HUES64 (cell line): ENCODE measurements around the gene SLC39A11.

ENCODE experiments used
- H3K27ac ChIP-seq: 2 replicates; pipeline ENCODE4 v1.7.0; 2013; ENCODE audit warnings: low read depth, low read length, inconsistent platforms
- H3K27me3 ChIP-seq: 2 replicates; pipeline ENCODE4 v1.6.1; 2013; ENCODE audit warnings: mild to moderate bottlenecking, low read length; ENCODE audit not compliant: insufficient read depth
- H3K36me3 ChIP-seq: 2 replicates; pipeline ENCODE4 v1.6.1; 2013; ENCODE audit warnings: mild to moderate bottlenecking, low read length; ENCODE audit not compliant: insufficient read depth
- H3K4me1 ChIP-seq: 2 replicates; pipeline ENCODE4 v1.6.1; 2013; ENCODE audit warnings: mild to moderate bottlenecking, low read length, moderate library complexity; ENCODE audit not compliant: insufficient read depth
- H3K4me3 ChIP-seq: 2 replicates; pipeline ENCODE4 v1.5.1; 2013; ENCODE audit warnings: mild to moderate bottlenecking, low read length, moderate library complexity
- H3K9ac ChIP-seq: 2 replicates; pipeline ENCODE4 v1.6.1; 2013; ENCODE audit warnings: mild to moderate bottlenecking, low read depth, low read length
- H3K9me3 ChIP-seq: 2 replicates; pipeline ENCODE4 v1.6.1; 2013; ENCODE audit warnings: low read depth, low read length; ENCODE audit not compliant: insufficient read depth
- WGBS: fragments of 150-250, 120-280 bp; methylation state at CpG from one replicate; pipeline ENCODE4 v1.1.7; 2013; ENCODE audit warnings: missing lambda C conversion rate; 5-methylcytosine and 5-hydroxymethylcytosine counted together

The SLC39A11 gene

GRCh38 chr17:72927760-72928159 is 164.7 kb downstream of the SLC39A11 start:
- peaks cover 4% of the 10 kb centered on the region; the same call in 1 of the 2 replicates for H3K4me1 ChIP-seq
- 80% methylated on average over 1 of the region's 1 CpG for WGBS

GRCh38 chr17:72927146-72927545 is 165.3 kb downstream of the SLC39A11 start:
- WGBS, result 95% methylated on average over 5 of the region's 6 CpGs
- no peaks in the 10 kb centered on the region for H3K9me3 ChIP-seq
- no peak overlapping the region for H3K27ac ChIP-seq
- H3K4me1 ChIP-seq, result peaks cover 4% of the 10 kb centered on the region; the same call in 1 of the 2 replicates
- H3K9ac ChIP-seq, result no peak overlapping the region
- H3K27me3 ChIP-seq, result no peaks in the 10 kb centered on the region
- H3K36me3 ChIP-seq, result no peaks in the 10 kb centered on the region
- H3K4me3 ChIP-seq, result no peak overlapping the region

More at GRCh38 chr17:72927760-72928159, 164.7 kb downstream of the SLC39A11 start:
- Histone ChIP-seq H3K36me3 (no peaks in the 10 kb centered on the region), H3K9ac (no peak overlapping the region), H3K27ac (no peak overlapping the region), H3K4me3 (no peak overlapping the region), H3K9me3 (no peaks in the 10 kb centered on the region), H3K27me3 (no peaks in the 10 kb centered on the region)

- H3K9ac ChIP-seq, result no peak overlapping the region
- H3K4me3 ChIP-seq, result no peak overlapping the region
- H3K27ac ChIP-seq, result no peak overlapping the region
- H3K36me3 ChIP-seq, result no peaks in the 10 kb centered on the region
- H3K9me3 ChIP-seq, result no peaks in the 10 kb centered on the region
- 89% methylated on average over 1 of the region's 1 CpG for WGBS
- H3K27me3 ChIP-seq, result no peaks in the 10 kb centered on the region
- H3K4me1 ChIP-seq, result peaks cover 4% of the 10 kb centered on the region; the same call in 1 of the 2 replicates
Observed at GRCh38 chr17:72926171-72926570, 166.3 kb downstream of the SLC39A11 start.

GRCh38 chr17:72924196-72924595 is 168.3 kb downstream of the SLC39A11 start:
- Histone ChIP-seq H3K9me3 (no peaks in the 10 kb centered on the region), H3K4me3 (no peak overlapping the region), H3K9ac (no peak overlapping the region), H3K36me3 (no peaks in the 10 kb centered on the region), H3K27me3 (no peaks in the 10 kb centered on the region), H3K27ac (no peak overlapping the region), H3K4me1 (no peaks in the 10 kb centered on the region)
- 83% methylated on average over 2 of the region's 2 CpGs for WGBS

- 97% methylated on average over 2 of the region's 3 CpGs for WGBS
- Histone ChIP-seq H3K9ac (no peak overlapping the region), H3K27me3 (no peaks in the 10 kb centered on the region), H3K9me3 (no peaks in the 10 kb centered on the region), H3K4me1 (no peaks in the 10 kb centered on the region), H3K36me3 (no peaks in the 10 kb centered on the region), H3K27ac (no peak overlapping the region), H3K4me3 (no peak overlapping the region)
Observed at GRCh38 chr17:72922219-72922618, 170.3 kb downstream of the SLC39A11 start.

GRCh38 chr17:72921347-72922054 is 171.0 kb downstream of the SLC39A11 start:
- H3K9me3 ChIP-seq, result no peaks in the 10 kb centered on the region
- no peak overlapping the region for H3K9ac ChIP-seq
- H3K36me3 ChIP-seq, result no peaks in the 10 kb centered on the region
- H3K27ac ChIP-seq, result no peak overlapping the region
- no peaks in the 10 kb centered on the region for H3K27me3 ChIP-seq
- H3K4me3 ChIP-seq, result no peak overlapping the region
- H3K4me1 ChIP-seq, result no peaks in the 10 kb centered on the region
- WGBS, result 94% methylated on average over 5 of the region's 5 CpGs

GRCh38 chr17:72920513-72920912 is 172.0 kb downstream of the SLC39A11 start:
- Histone ChIP-seq H3K4me3 (no peak overlapping the region), H3K27me3 (no peaks in the 10 kb centered on the region), H3K27ac (no peak overlapping the region), H3K4me1 (no peaks in the 10 kb centered on the region), H3K36me3 (no peaks in the 10 kb centered on the region), H3K9me3 (no peaks in the 10 kb centered on the region), H3K9ac (no peak overlapping the region)
- 85% methylated on average over 2 of the region's 2 CpGs for WGBS

GRCh38 chr17:72916991-72917390 is 175.5 kb downstream of the SLC39A11 start:
- Histone ChIP-seq H3K27ac (no peak overlapping the region), H3K4me3 (no peak overlapping the region), H3K36me3 (no peaks in the 10 kb centered on the region), H3K27me3 (no peaks in the 10 kb centered on the region), H3K9me3 (no peaks in the 10 kb centered on the region), H3K9ac (no peak overlapping the region), H3K4me1 (no peaks in the 10 kb centered on the region)
- 87% methylated on average over 8 of the region's 8 CpGs for whole genome bisulfite sequencing

GRCh38 chr17:72915625-72916081 is 176.8 kb downstream of the SLC39A11 start:
- Histone ChIP-seq H3K27ac (no peak overlapping the region), H3K9me3 (no peaks in the 10 kb centered on the region), H3K27me3 (no peaks in the 10 kb centered on the region), H3K4me1 (no peaks in the 10 kb centered on the region), H3K36me3 (no peaks in the 10 kb centered on the region), H3K4me3 (no peak overlapping the region), H3K9ac (no peak overlapping the region)
- WGBS, result 93% methylated on average over 10 of the region's 10 CpGs

- H3K27ac ChIP-seq, result no peak overlapping the region
- H3K36me3 ChIP-seq, result no peaks in the 10 kb centered on the region
- WGBS, result 97% methylated on average over 5 of the region's 5 CpGs
- H3K4me3 ChIP-seq, result no peak overlapping the region
- no peak overlapping the region for H3K9ac ChIP-seq
- no peaks in the 10 kb centered on the region for H3K4me1 ChIP-seq
- no peaks in the 10 kb centered on the region for H3K27me3 ChIP-seq
- no peaks in the 10 kb centered on the region for H3K9me3 ChIP-seq
Observed at GRCh38 chr17:72913142-72913682, 179.3 kb downstream of the SLC39A11 start.

- H3K27ac ChIP-seq, result no peak overlapping the region
- H3K9me3 ChIP-seq, result no peaks in the 10 kb centered on the region
- no peaks in the 10 kb centered on the region for H3K27me3 ChIP-seq
- WGBS, result 78% methylated on average over 3 of the region's 3 CpGs
- no peak overlapping the region for H3K9ac ChIP-seq
- no peak overlapping the region for H3K4me3 ChIP-seq
- H3K36me3 ChIP-seq, result no peaks in the 10 kb centered on the region
- H3K4me1 ChIP-seq, result no peaks in the 10 kb centered on the region
Observed at GRCh38 chr17:72906306-72906705, 186.2 kb downstream of the SLC39A11 start.
